Neuronal stem cell (in vitro differentiated cells): ENCODE data around the gene DCP1B.
A peak's percentile ranks its signal among the peaks of the same experiment; 100 is the strongest.

Experiments
- DNase-seq: peaks from one replicate; pipeline ENCODE4 v3.0.0-alpha.2; 2013; ENCODE audit warnings: low spot score
- H2AFZ ChIP-seq: one replicate; pipeline ENCODE4 v1.6.1; 2013; ENCODE audit warnings: mild to moderate bottlenecking, low read length, inconsistent platforms
- H2AK5ac ChIP-seq: 2 replicates; pipeline ENCODE4 v1.6.1; 2013; ENCODE audit warnings: low read depth, mild to moderate bottlenecking, inconsistent platforms, low read length, moderate library complexity, mixed read lengths
- H2BK120ac ChIP-seq: 2 replicates; pipeline ENCODE4 v1.6.1; 2013; ENCODE audit warnings: low read depth, mild to moderate bottlenecking, inconsistent platforms, low read length, moderate library complexity, mixed read lengths
- H2BK12ac ChIP-seq: one replicate; pipeline ENCODE4 v1.6.1; 2013; ENCODE audit warnings: low read length, inconsistent platforms
- H2BK15ac ChIP-seq: 2 replicates; pipeline ENCODE4 v1.6.1; 2013; ENCODE audit warnings: mild to moderate bottlenecking, low read length, inconsistent platforms, mixed read lengths
- H2BK5ac ChIP-seq: one replicate; pipeline ENCODE4 v1.6.1; 2013; ENCODE audit warnings: inconsistent platforms, mild to moderate bottlenecking, low read length, moderate library complexity
- H3K14ac ChIP-seq: one replicate; pipeline ENCODE4 v1.6.1; 2013; ENCODE audit warnings: low read length, inconsistent platforms
- H3K18ac ChIP-seq: 2 replicates; pipeline ENCODE4 v1.6.1; 2013; ENCODE audit warnings: low read length, inconsistent platforms
- H3K23ac ChIP-seq: 2 replicates; pipeline ENCODE4 v1.6.1; 2013; ENCODE audit warnings: low read depth, mild to moderate bottlenecking, mixed read lengths, low read length, inconsistent platforms; ENCODE audit not compliant: poor library complexity
- H3K27ac ChIP-seq: replicated peaks from 3 replicates; pipeline ENCODE4 v1.5.1; 2013; ENCODE audit warnings: low read length, inconsistent platforms
- H3K27me3 ChIP-seq, 3 experiments: 2 replicates each; pipeline ENCODE4 v1.6.1; 2013; ENCODE audit warnings: low read length in 3 of 3, mild to moderate bottlenecking in 2 of 3, inconsistent platforms in 1 of 3, low read depth in 1 of 3, mixed read lengths in 1 of 3, moderate library complexity in 1 of 3; ENCODE audit not compliant: control insufficient read depth in 3 of 3, insufficient read depth in 3 of 3
- H3K36me3 ChIP-seq, 2 donors: replicated peaks in 1 of 2; 2 replicates each; pipeline ENCODE4 v1.6.1; 2013; ENCODE audit warnings: low read length in 2 of 2; ENCODE audit not compliant: control insufficient read depth in 2 of 2, insufficient read depth in 2 of 2
- H3K4ac ChIP-seq: 2 replicates; pipeline ENCODE4 v1.6.1; 2013; ENCODE audit warnings: inconsistent platforms, mild to moderate bottlenecking, low read length, moderate library complexity
- H3K4me1 ChIP-seq, 2 donors: 1 replicate in 1 of 2; 2 replicates in 1 of 2; pipeline ENCODE4 v1.6.1; 2013; ENCODE audit warnings: low read length in 2 of 2, low read depth in 1 of 2; ENCODE audit not compliant: control insufficient read depth in 2 of 2, insufficient read depth in 1 of 2
- H3K4me2 ChIP-seq: one replicate; pipeline ENCODE4 v1.6.1; 2013; ENCODE audit warnings: mild to moderate bottlenecking, low read length, inconsistent platforms; ENCODE audit not compliant: insufficient read depth, poor library complexity, severe bottlenecking
- H3K4me3 ChIP-seq, 2 donors: 2 replicates each; pipeline ENCODE4 v1.5.1; 2013; ENCODE audit warnings: low read length in 2 of 2, mild to moderate bottlenecking in 2 of 2, inconsistent platforms in 1 of 2, moderate library complexity in 1 of 2
- H3K79me1 ChIP-seq: one replicate; pipeline ENCODE4 v1.6.1; 2013; ENCODE audit warnings: low read depth, mild to moderate bottlenecking, inconsistent platforms, low read length, moderate library complexity
- H3K9ac ChIP-seq: one replicate; pipeline ENCODE4 v1.6.1; 2013; ENCODE audit warnings: mild to moderate bottlenecking, low read depth, low read length, inconsistent platforms; ENCODE audit not compliant: poor library complexity
- H3K9me3 ChIP-seq, 2 donors: replicated peaks in 1 of 2; 2 replicates each; pipeline versions ENCODE3 to v1.6.1; 2013; ENCODE audit warnings: low read length in 2 of 2, mild to moderate bottlenecking in 2 of 2, inconsistent platforms in 1 of 2, low read depth in 1 of 2, mixed read lengths in 1 of 2, moderate library complexity in 1 of 2; ENCODE audit not compliant: control insufficient read depth in 2 of 2, insufficient read depth in 1 of 2
- H4K8ac ChIP-seq: one replicate; pipeline ENCODE4 v1.6.1; 2013; ENCODE audit warnings: low read depth, mild to moderate bottlenecking, inconsistent platforms, low read length, moderate library complexity
- H4K91ac ChIP-seq: one replicate; pipeline ENCODE4 v1.6.1; 2013; ENCODE audit warnings: low read length, low read depth, mild to moderate bottlenecking, inconsistent platforms; ENCODE audit not compliant: poor library complexity
- WGBS, 2 donors: extraction: QIAGEN DNeasy Blood & Tissue Kit; methylation state at CpG; one replicate each; pipeline ENCODE4 v1.1.7; 2013; ENCODE audit warnings: missing lambda C conversion rate in 2 of 2, mixed read lengths in 1 of 2; ENCODE audit not compliant: insufficient read length in 2 of 2, insufficient replicate concordance in 1 of 2; ENCODE audit errors: extremely low coverage in 2 of 2; 5-methylcytosine and 5-hydroxymethylcytosine counted together

The DCP1B gene

DNA sequence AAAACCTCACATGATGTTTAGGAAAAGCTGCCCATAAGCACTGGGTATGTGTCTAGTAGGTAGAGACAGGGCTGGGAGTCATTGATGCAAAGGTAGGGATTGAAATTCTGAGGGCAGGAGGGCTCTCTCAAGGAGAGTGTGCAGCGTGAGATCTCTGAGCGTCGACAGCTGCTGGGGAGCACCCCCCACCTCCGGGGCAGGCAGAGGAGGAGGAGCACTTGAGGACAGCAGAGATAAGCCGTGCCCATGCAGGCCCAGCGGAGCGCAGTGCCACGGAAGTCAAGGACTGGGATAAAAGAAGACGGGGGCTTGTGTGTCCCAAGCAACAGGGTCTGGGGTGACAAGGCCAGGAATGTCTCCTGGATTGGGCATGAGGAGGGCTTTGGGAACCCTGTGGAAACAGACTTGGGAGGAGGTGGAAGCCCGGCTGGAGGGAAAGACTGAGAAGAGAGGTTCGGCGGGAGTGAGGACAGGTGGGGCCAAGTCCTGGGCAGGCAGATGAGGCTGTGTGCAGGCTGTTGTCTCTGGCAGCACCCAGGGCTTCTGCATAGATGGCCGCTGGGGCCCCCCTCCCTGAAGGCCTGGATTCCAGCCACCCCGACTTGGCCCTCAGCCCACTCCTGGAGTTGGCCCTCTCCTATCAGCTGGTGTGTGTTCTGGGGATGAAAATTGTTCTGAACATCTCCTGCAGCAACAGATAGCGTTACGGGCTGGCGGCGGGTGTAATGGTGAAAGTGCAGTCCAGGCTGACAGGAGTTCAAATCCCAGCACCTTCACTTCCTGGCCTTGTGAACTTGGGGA, 87.7 kb downstream of the DCP1B start:
- Histone ChIP-seq H3K14ac (no peak overlapping the region), H3K79me1 (peaks cover 2% of the 10 kb centered on the region), H3K18ac (peak overlapping the region; percentile 50), H3K4me3 (no peak overlapping the region), H2AK5ac (peak overlapping the region; percentile 49), H3K36me3 (no peaks in the 10 kb centered on the region), H3K4me1 (peaks cover 1 to 36% of the 10 kb centered on the region in 2 donors), H2BK120ac (peak overlapping the region; percentile 20), H2BK5ac (peak overlapping the region; percentile 43), H2BK15ac (peak overlapping the region; percentile 1), H4K91ac (no peak overlapping the region), H3K27me3 (peaks cover 0 to 7% (median 0%) of the 10 kb centered on the region in 3 experiments), H3K4me2 (no peak overlapping the region), H3K9me3 (no peaks in the 10 kb centered on the region), H3K23ac (no peak overlapping the region), H4K8ac (no peak overlapping the region), H3K27ac (no peak overlapping the region), H2BK12ac (peak overlapping the region; percentile 3), H2AFZ (no peak overlapping the region), H3K4ac (no peak overlapping the region), H3K9ac (no peak overlapping the region)
- WGBS, 2 donors: no CpG with 5 or more reads among the region's 18 CpGs
- DNase-seq: no peak

DNA sequence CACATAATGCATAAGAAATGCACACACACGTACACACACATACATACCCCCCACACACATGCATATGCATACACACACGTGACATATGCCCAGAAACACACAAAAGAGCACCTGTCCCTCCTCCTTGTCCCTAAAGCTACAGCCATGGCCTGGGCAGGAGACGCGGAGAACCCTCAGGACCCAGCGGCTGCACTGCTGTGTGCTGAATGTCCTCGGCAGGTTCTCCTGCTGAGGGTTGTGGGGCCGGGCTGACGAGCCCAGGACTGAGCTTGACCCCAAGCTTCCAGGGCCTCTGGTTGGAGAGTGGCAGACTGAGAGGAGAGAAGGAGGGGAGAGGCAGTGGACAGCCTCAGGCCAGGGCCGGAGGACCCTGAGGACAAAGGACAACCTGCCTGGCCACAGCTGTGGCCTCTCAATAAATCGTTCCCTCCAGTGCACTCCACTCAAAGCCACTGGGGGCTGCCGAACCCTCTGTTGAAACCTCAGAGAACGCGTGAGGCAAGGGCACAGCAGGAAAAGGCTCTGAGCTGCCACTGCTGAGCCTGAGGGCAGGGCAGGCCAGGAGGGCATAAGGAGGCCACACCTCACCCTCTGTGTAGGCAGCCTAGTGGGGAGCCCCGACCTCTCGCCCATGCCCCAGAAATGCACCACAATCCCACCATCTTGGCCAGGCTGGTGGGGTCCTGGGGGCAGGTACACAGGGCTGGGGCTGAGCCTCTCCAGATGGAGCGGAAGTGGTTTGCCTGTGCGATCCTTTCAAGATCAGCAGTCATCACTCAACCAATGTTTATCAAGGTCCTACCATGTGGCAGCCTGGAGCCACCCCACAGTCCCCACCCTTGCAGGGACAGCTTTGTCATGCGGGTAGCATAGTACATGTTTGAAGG, 88.9 kb downstream of the DCP1B start:
- Histone ChIP-seq H3K36me3 (no peaks in the 10 kb centered on the region), H3K79me1 (peaks cover 2% of the 10 kb centered on the region), H3K4me1 (peaks cover 1 to 37% of the 10 kb centered on the region in 2 donors), H3K27ac (no peak overlapping the region), H4K91ac (peak overlapping the region; percentile 11), H3K18ac (peak overlapping the region; percentile 68), H3K14ac (no peak overlapping the region), H2BK12ac (peak overlapping the region; percentile 41), H3K4me2 (no peak overlapping the region), H2BK120ac (peak overlapping the region; percentile 14), H3K9me3 (no peaks in the 10 kb centered on the region), H4K8ac (no peak overlapping the region), H2AFZ (no peak overlapping the region), H3K4me3 (no peak overlapping the region), H3K9ac (peak overlapping the region; percentile 53), H3K4ac (no peak overlapping the region), H2BK15ac (peak overlapping the region; percentile 68), H2AK5ac (peak overlapping the region; percentile 89), H3K23ac (no peak overlapping the region), H2BK5ac (no peak overlapping the region), H3K27me3 (peaks cover 0 to 7% (median 0%) of the 10 kb centered on the region in 3 experiments)
- no CpG with 5 or more reads among the region's 18 CpGs for WGBS, 2 donors
- DNase-seq: no peak

DNA sequence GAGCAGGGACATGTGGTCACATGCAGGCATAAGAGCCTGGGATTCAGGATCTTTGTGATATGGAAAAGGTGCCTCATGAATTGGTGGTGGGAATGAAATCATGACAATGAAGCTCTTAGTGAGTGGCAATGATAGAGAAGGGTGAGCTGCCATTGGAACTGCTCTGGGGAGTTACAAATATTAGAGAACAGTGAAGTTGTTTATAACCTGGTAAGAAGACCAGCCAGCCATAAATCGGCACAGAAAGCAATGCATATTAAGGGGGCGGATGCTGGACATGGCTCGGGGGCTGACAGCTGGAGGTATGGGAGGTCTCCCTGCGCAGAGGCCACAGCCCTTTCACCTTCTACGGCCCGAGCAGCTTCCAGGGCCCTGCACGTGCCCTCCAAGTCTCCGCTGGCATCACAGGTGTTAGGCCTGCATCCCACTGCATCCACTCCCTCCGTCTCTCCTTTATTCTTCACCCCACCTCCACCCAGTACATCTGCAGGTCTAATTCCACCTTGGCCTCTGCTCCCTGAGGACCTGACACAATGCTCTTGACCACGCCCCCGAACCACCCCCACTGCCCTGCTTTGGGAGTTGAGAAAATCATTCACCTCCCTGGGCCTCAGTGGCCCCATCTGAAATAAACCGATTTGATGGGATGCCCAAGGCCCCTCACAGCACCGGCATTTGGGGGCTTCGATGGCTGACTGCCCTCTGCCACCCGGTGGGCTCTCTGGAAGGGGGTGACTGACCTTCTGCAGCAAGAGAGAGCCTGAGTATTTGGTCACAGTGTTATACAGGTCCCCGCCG, 89.9 kb downstream of the DCP1B start:
- Histone ChIP-seq H4K8ac (no peak overlapping the region), H3K9me3 (no peaks in the 10 kb centered on the region), H2BK120ac (no peak overlapping the region), H2BK5ac (no peak overlapping the region), H4K91ac (no peak overlapping the region), H2AK5ac (peak overlapping the region; percentile 38), H3K27ac (no peak overlapping the region), H3K79me1 (peaks cover 2% of the 10 kb centered on the region), H2AFZ (peak overlapping the region; percentile 28), H3K23ac (no peak overlapping the region), H3K4me1 (peaks cover 1 to 35% of the 10 kb centered on the region in 2 donors), H3K18ac (peak overlapping the region; percentile 22), H3K27me3 (peaks cover 0 to 7% (median 0%) of the 10 kb centered on the region in 3 experiments), H3K36me3 (no peaks in the 10 kb centered on the region), H2BK15ac (peak overlapping the region; percentile 16), H3K4me2 (no peak overlapping the region), H3K14ac (no peak overlapping the region), H2BK12ac (no peak overlapping the region), H3K4me3 (no peak overlapping the region), H3K9ac (no peak overlapping the region), H3K4ac (no peak overlapping the region)
- no peak for DNase-seq
- no CpG with 5 or more reads among the region's 17 CpGs for WGBS, 2 donors
